Parathyroid adenoma (tissue), 2 donors: Measurements from ENCODE around the gene CCL21.
"Not testable (repeated sequence)": the region's sequence is repeated elsewhere in the genome, so short reads cannot be mapped to it uniquely, and the experiment has no call there.

Experiments used
- H2AFZ ChIP-seq: fragments of 300-600 bp; sonication (generic); one replicate; pipeline ENCODE4 v1.7.0; 2017; ENCODE audit warnings: antibody characterized with exemption, mild to moderate bottlenecking
- H3K27ac ChIP-seq: fragments of 300-600 bp; sonication (generic); one replicate; pipeline ENCODE4 v1.7.0; 2017
- H3K27me3 ChIP-seq: fragments of 300-600 bp; sonication (generic); one replicate; pipeline ENCODE4 v1.7.0; 2017; ENCODE audit warnings: low read length; ENCODE audit not compliant: control insufficient read depth, insufficient read depth
- H3K36me3 ChIP-seq: fragments of 300-600 bp; sonication (generic); one replicate; pipeline ENCODE4 v1.7.0; 2017; ENCODE audit warnings: low read length; ENCODE audit not compliant: control insufficient read depth, insufficient read depth
- H3K4me1 ChIP-seq: fragments of 300-600 bp; sonication (generic); one replicate; pipeline ENCODE4 v1.7.0; 2017; ENCODE audit warnings: control low read depth
- H3K4me2 ChIP-seq: fragments of 300-600 bp; sonication (generic); one replicate; pipeline ENCODE4 v1.7.0; 2017; ENCODE audit warnings: low read length
- H3K4me3 ChIP-seq: fragments of 300-600 bp; sonication (generic); one replicate; pipeline ENCODE4 v1.7.0; 2017; ENCODE audit warnings: low read depth, low read length
- H3K79me2 ChIP-seq: fragments of 300-600 bp; sonication (generic); one replicate; pipeline ENCODE4 v1.7.0; 2017; ENCODE audit warnings: control low read depth
- H3K9ac ChIP-seq: fragments of 300-600 bp; sonication (generic); one replicate; pipeline ENCODE4 v1.7.0; 2017; ENCODE audit warnings: mild to moderate bottlenecking
- H3K9me3 ChIP-seq: fragments of 300-600 bp; sonication (generic); one replicate; pipeline ENCODE4 v1.7.0; 2017; ENCODE audit warnings: low read length; ENCODE audit not compliant: control insufficient read depth
- TF ChIP-seq, protein P1 (sequence below): fragments of 300-600 bp; sonication (generic); IDR thresholded peaks from one replicate; pipeline ENCODE4 v1.7.0; 2017; ENCODE audit warnings: antibody characterized with exemption, mild to moderate bottlenecking
- donor health status: primary hyperparathyroidism.

The CCL21 gene, protein sequence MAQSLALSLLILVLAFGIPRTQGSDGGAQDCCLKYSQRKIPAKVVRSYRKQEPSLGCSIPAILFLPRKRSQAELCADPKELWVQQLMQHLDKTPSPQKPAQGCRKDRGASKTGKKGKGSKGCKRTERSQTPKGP

DNA sequence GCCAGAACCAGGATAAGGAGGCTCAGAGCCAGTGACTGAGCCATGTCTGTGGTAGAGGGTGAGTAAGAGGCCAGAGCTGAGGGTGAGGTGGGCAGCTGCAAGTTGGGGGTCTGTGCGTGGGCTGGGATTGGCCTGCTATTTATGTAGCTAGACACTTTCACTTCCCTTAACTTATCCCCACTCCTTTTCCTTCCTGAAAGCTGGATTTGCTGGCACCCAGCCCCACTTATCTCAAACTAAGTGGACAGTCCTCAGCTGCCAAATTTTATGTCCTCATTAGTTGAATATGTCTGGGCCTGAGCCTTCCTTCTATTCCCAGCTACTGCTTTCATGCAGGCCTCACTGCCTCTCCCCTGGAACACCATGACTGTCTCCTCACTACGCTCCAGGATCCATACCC lies at the start of gene CCL21:
Gene CCL21 (minus strand): TSS at position 114 of the 400 bp plus-strand sequence. CDS start 70 bp downstream, at position 44.
- H3K9ac ChIP-seq, result no peak within 1 kb of the TSS
- no peak within 1 kb of the TSS for H3K27ac ChIP-seq
- no peaks in the 10 kb centered on the region for H3K79me2 ChIP-seq
- no peaks in the 10 kb centered on the region for H3K36me3 ChIP-seq
- H3K27me3 ChIP-seq, result no peaks in the 10 kb centered on the region
- TF ChIP-seq, protein P1, sequence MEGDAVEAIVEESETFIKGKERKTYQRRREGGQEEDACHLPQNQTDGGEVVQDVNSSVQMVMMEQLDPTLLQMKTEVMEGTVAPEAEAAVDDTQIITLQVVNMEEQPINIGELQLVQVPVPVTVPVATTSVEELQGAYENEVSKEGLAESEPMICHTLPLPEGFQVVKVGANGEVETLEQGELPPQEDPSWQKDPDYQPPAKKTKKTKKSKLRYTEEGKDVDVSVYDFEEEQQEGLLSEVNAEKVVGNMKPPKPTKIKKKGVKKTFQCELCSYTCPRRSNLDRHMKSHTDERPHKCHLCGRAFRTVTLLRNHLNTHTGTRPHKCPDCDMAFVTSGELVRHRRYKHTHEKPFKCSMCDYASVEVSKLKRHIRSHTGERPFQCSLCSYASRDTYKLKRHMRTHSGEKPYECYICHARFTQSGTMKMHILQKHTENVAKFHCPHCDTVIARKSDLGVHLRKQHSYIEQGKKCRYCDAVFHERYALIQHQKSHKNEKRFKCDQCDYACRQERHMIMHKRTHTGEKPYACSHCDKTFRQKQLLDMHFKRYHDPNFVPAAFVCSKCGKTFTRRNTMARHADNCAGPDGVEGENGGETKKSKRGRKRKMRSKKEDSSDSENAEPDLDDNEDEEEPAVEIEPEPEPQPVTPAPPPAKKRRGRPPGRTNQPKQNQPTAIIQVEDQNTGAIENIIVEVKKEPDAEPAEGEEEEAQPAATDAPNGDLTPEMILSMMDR, result no peak
- H3K4me3 ChIP-seq, result no peak within 1 kb of the TSS
- H3K9me3 ChIP-seq, result no peaks in the 10 kb centered on the region
- H3K4me1 ChIP-seq, result no peaks in the 10 kb centered on the region
- no peak within 1 kb of the TSS for H3K4me2 ChIP-seq
- no peak within 1 kb of the TSS for H2AFZ ChIP-seq

DNA sequence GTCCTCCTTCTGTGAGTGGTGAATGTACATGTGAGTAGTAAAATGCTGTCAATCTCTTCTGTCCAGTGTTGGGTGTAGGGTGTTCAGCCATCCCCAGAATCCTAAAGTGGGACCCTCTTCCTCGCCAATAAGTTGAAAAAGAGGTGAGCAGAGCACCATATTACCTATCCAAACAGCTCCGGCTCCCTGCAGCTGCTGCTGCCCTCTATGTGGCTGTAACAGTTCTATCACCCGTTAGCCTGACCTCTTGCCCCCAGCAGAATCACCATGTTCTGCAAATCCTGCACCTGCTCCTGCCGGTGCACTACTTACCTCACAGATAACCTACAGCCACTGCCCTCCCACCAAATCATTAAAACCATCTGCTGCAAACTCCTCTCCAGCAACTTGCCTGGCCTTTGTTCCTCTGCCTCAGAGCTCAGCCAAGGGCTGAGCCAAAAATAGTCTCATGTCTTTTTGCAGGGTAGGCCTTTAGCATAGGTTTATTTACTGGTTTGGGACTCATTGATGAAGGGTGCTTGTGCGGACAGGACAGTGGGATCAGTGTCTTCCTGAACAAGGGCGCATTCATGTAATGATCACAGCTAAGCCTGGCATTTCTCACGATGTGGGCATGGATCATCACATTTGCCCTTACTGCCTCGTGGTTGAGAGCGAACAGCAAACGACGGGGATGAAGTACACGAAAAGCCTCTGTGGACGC lies 49.6 kb upstream of the CCL21 start:
- Histone ChIP-seq H3K4me2 (no peak overlapping the region), H3K27me3 (no peaks in the 10 kb centered on the region)

DNA sequence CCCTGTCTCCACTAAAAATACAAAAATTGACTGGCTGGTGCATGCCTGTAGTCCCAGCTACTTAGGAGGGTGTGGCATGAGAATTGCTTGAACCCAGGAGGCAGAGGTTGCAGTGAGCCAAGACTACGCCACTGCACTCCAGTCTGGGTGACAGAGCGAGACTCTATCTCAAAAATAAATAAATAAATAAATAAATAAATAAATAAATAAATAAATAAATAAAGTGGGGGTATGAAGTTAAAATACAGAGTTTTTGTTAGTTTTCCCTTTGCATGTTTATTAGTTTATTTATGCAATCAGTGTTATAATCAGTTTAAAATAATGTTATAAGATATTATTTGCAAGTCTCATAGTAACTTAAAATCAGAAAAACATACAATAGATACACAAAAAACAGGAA lies 40.4 kb upstream of the CCL21 start:
- not testable (repeated sequence) for H3K4me2 ChIP-seq, H3K36me3 ChIP-seq, H3K4me3 ChIP-seq, H2AFZ ChIP-seq, H3K9ac ChIP-seq, H3K79me2 ChIP-seq, H3K9me3 ChIP-seq, H3K27me3 ChIP-seq, H3K4me1 ChIP-seq, H3K27ac ChIP-seq

More for the DNA sequence above, 49.6 kb upstream of the CCL21 start:
- Histone ChIP-seq H3K79me2 (no peaks in the 10 kb centered on the region), H3K4me1 (no peaks in the 10 kb centered on the region), H3K36me3 (no peaks in the 10 kb centered on the region), H3K9me3 (no peaks in the 10 kb centered on the region), H3K4me3 (no peak overlapping the region), H3K9ac (no peak overlapping the region), H2AFZ (no peak overlapping the region), H3K27ac (no peak overlapping the region)
- TF ChIP-seq, protein P1, result no peak

DNA sequence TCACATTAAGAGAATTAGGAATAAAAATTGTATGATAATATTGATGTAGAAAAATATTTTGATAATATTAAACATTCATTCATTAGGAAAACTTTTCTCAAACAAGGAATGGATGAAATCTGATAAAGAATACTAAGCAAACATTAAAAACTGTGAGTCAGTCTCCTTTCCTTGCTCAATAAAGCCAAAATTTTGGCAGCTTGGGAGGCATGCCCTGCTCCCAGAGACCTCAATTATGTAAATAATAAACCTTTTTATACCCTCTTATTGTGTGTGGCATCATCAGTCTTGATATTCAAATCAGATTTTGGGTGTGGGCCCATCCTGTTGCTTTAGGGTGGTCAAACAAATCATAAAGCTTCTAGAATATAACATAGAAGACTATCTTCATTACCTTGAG lies 36.6 kb upstream of the CCL21 start:
- no peak overlapping the region for H2AFZ ChIP-seq
- no peaks in the 10 kb centered on the region for H3K4me1 ChIP-seq
- H3K27ac ChIP-seq, result no peak overlapping the region
- no peaks in the 10 kb centered on the region for H3K36me3 ChIP-seq
- TF ChIP-seq, protein P1, result no peak
- no peaks in the 10 kb centered on the region for H3K9me3 ChIP-seq
- H3K79me2 ChIP-seq, result no peaks in the 10 kb centered on the region
- no peak overlapping the region for H3K9ac ChIP-seq
- no peaks in the 10 kb centered on the region for H3K27me3 ChIP-seq
- no peak overlapping the region for H3K4me3 ChIP-seq
- no peak overlapping the region for H3K4me2 ChIP-seq

DNA sequence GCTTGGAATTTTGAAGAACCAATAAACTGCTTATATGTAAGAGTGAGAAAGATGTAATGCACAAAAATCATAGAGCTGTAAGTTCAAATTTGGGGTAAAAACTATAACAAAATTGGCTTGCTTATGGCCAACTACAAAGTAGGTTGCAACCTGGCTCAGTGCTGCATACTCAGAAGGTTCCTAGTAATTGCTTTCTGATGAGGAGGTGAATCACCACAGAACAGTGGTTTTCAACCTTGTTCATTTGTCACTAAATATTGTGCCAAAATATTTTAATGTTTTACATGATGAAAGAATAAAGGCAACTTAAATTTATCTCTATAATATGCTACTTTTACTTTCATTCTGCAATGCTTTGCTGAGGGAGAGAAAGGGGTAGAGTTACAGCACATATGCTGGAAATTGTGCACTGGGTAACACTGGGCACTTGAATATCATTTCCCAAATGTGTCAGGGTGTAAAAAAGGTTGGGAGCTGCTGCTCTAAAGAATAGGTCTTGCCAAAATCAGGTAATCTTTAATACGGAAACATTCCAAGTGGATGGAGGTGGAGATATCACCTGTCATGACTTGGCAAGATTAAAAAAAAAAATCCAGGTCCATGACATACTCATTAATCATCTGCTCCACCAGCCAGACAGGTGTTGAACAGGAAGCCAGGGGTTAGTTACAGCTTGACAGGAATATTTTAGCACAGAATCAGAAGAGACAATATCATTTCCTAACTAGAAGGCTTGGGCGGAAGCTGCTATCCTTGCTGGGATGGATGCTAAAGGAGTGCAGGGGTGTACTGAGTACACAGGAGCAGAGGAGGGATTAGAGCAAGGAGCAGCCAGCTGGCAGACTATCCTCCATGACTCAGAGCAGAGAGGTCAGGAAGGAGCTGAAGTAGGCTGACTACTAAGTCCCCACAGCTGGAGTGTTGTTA lies 34.6 kb upstream of the CCL21 start:
- no peak overlapping the region for H2AFZ ChIP-seq
- no peak overlapping the region for H3K4me2 ChIP-seq
- no peaks in the 10 kb centered on the region for H3K36me3 ChIP-seq
- H3K4me1 ChIP-seq, result no peaks in the 10 kb centered on the region
- TF ChIP-seq, protein P1, result no peak
- no peak overlapping the region for H3K4me3 ChIP-seq
- H3K9ac ChIP-seq, result no peak overlapping the region
- no peaks in the 10 kb centered on the region for H3K9me3 ChIP-seq
- H3K79me2 ChIP-seq, result no peaks in the 10 kb centered on the region
- H3K27ac ChIP-seq, result no peak overlapping the region
- H3K27me3 ChIP-seq, result no peaks in the 10 kb centered on the region
